ENCODE measurements around the gene PLAC8L1. TPM values are rescaled to one million over a fixed set of nuclear protein-coding genes. Genes with fewer than 3 reads are reported as not detected.
A peak's percentile ranks its signal among the peaks of the same experiment; 100 is the strongest.

Gene PLAC8L1
- total RNA-seq, 1 donor from 2014 or later, result 2.4 TPM

- Mint-ChIP-seq H3K4me1 (ENCODE audit: unreplicated experiment) (peaks cover 11% of the 10 kb centered on the region), H3K27ac (no peak overlapping the region), H3K9me3 (no peaks in the 10 kb centered on the region), H3K4me3 (no peak overlapping the region), H3K36me3 (peaks cover 5% of the 10 kb centered on the region), H3K27me3 (no peaks in the 10 kb centered on the region)
- no peak for TF ChIP-seq CTCF (conservative IDR thresholded peaks at IDR 0.05)
- DNase-seq (ENCODE audit: extremely low spot score, unreplicated experiment), result no peak
Measured at GRCh38 chr5:146047396-146047795, 58.0 kb downstream of the PLAC8L1 start.

- no peaks in the 10 kb centered on the region for H3K4me1 Mint-ChIP-seq (ENCODE audit: unreplicated experiment)
- no peak overlapping the region for H3K4me3 Mint-ChIP-seq
- TF ChIP-seq CTCF (conservative IDR thresholded peaks at IDR 0.05), result no peak
- H3K36me3 Mint-ChIP-seq, result no peaks in the 10 kb centered on the region
- H3K9me3 Mint-ChIP-seq, result no peaks in the 10 kb centered on the region
- H3K27ac Mint-ChIP-seq, result no peak overlapping the region
- no peaks in the 10 kb centered on the region for H3K27me3 Mint-ChIP-seq
- no peak for DNase-seq (ENCODE audit: extremely low spot score, unreplicated experiment)
Measured at GRCh38 chr5:146043722-146044121, 61.7 kb downstream of the PLAC8L1 start.

- Mint-ChIP-seq H3K27ac (peak overlapping the region; percentile 76), H3K4me1 (ENCODE audit: unreplicated experiment) (no peaks in the 10 kb centered on the region), H3K27me3 (no peaks in the 10 kb centered on the region), H3K9me3 (no peaks in the 10 kb centered on the region), H3K36me3 (no peaks in the 10 kb centered on the region), H3K4me3 (peak overlapping the region; percentile 16)
- no peak for DNase-seq (ENCODE audit: extremely low spot score, unreplicated experiment)
- no peak for TF ChIP-seq CTCF (conservative IDR thresholded peaks at IDR 0.05)
Measured at GRCh38 chr5:146042628-146043279, 62.6 kb downstream of the PLAC8L1 start.

GRCh38 chr5:146041180-146041789 is 64.1 kb downstream of the PLAC8L1 start:
- H3K36me3 Mint-ChIP-seq, result no peaks in the 10 kb centered on the region
- DNase-seq (ENCODE audit: extremely low spot score, unreplicated experiment), result no peak
- no peaks in the 10 kb centered on the region for H3K27me3 Mint-ChIP-seq
- H3K27ac Mint-ChIP-seq, result no peak overlapping the region
- H3K4me3 Mint-ChIP-seq, result no peak overlapping the region
- no peaks in the 10 kb centered on the region for H3K9me3 Mint-ChIP-seq
- H3K4me1 Mint-ChIP-seq (ENCODE audit: unreplicated experiment), result no peaks in the 10 kb centered on the region
- TF ChIP-seq CTCF (conservative IDR thresholded peaks at IDR 0.05), result peak; percentile 71

- no peaks in the 10 kb centered on the region for H3K27me3 Mint-ChIP-seq
- H3K9me3 Mint-ChIP-seq, result no peaks in the 10 kb centered on the region
- no peak for DNase-seq (ENCODE audit: extremely low spot score, unreplicated experiment)
- no peak overlapping the region for H3K27ac Mint-ChIP-seq
- H3K4me1 Mint-ChIP-seq (ENCODE audit: unreplicated experiment), result no peaks in the 10 kb centered on the region
- no peak overlapping the region for H3K4me3 Mint-ChIP-seq
- no peaks in the 10 kb centered on the region for H3K36me3 Mint-ChIP-seq
- TF ChIP-seq CTCF (conservative IDR thresholded peaks at IDR 0.05), result no peak
Measured at GRCh38 chr5:146040527-146040926, 64.8 kb downstream of the PLAC8L1 start.

All from type B pancreatic cell (in vitro differentiated cells).